HL-60 (cell line): ENCODE measurements around the gene LYSMD3.

ENCODE experiments used
- GABPA ChIP-seq: IDR thresholded peaks from 2 replicates; pipeline ENCODE4 v1.6.1; 2012; ENCODE audit warnings: low read depth
- POLR2AphosphoS5 ChIP-seq: IDR thresholded peaks from 2 replicates; pipeline ENCODE4 v1.6.1; 2012; ENCODE audit warnings: low read depth
- TF ChIP-seq, protein P1 (sequence below): IDR thresholded peaks from one replicate; pipeline ENCODE4 v1.5.1; 2011; ENCODE audit warnings: low read length, control low read depth, inconsistent platforms; ENCODE audit not compliant: insufficient read depth

DNA sequence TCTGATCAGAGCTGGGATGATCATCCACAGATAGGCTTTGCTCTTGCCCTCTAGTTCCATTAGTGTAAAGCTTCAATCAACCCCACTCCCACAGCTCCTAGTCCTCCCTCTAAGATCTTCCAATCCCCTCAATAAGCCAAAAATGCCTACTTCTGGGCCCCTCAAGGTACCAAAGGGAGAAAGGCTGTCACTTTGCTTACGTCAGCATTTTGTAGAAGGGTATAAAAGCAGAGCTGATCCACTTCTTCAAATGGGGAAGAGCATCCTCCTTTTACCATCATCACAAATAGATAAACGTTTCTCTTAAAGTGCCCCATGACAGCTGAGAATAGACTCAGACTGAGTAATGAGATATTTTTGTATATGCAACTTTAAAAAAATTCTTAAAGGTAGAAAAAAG is 16.1 kb upstream of the LYSMD3 start:
- TF ChIP-seq, protein P1, sequence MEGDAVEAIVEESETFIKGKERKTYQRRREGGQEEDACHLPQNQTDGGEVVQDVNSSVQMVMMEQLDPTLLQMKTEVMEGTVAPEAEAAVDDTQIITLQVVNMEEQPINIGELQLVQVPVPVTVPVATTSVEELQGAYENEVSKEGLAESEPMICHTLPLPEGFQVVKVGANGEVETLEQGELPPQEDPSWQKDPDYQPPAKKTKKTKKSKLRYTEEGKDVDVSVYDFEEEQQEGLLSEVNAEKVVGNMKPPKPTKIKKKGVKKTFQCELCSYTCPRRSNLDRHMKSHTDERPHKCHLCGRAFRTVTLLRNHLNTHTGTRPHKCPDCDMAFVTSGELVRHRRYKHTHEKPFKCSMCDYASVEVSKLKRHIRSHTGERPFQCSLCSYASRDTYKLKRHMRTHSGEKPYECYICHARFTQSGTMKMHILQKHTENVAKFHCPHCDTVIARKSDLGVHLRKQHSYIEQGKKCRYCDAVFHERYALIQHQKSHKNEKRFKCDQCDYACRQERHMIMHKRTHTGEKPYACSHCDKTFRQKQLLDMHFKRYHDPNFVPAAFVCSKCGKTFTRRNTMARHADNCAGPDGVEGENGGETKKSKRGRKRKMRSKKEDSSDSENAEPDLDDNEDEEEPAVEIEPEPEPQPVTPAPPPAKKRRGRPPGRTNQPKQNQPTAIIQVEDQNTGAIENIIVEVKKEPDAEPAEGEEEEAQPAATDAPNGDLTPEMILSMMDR, result no peak
- TF ChIP-seq GABPA (no peak), POLR2AphosphoS5 (no peak)
